Astrocyte (in vitro differentiated cells and primary cell): ENCODE results near the gene GABRA5. TPM values are rescaled to one million over a fixed set of nuclear protein-coding genes. Genes with fewer than 3 reads are reported as not detected.

ENCODE experiments used
- DNase-seq: peaks from one replicate; pipeline ENCODE4 v3.0.0-alpha.2; 2010; ENCODE audit warnings: low read depth
- FAIRE-seq: peaks from 2 replicates; lab custom pipeline; 2011; peaks lifted over from hg19 to GRCh38; lab: Jason Lieb, UNC
- H2AFZ ChIP-seq: 2 replicates; pipeline ENCODE4 v1.6.0; 2012; ENCODE audit warnings: low read depth, low read length, inconsistent platforms
- H3K27ac ChIP-seq: 2 replicates; pipeline ENCODE4 v1.5.1; 2011; ENCODE audit warnings: low read depth, low read length, inconsistent platforms
- H3K27me3 ChIP-seq: 2 replicates; pipeline ENCODE4 v1.6.0; 2011; ENCODE audit warnings: low read length, inconsistent platforms; ENCODE audit not compliant: insufficient read depth
- H3K36me3 ChIP-seq: 2 replicates; pipeline ENCODE4 v1.5.1; 2011; ENCODE audit warnings: low read length, inconsistent platforms; ENCODE audit not compliant: insufficient read depth
- H3K4me1 ChIP-seq: 2 replicates; pipeline ENCODE4 v1.5.1; 2011; ENCODE audit warnings: low read length, inconsistent platforms; ENCODE audit not compliant: insufficient read depth
- H3K4me2 ChIP-seq: 2 replicates; pipeline ENCODE4 v1.6.0; 2012; ENCODE audit warnings: low read length, inconsistent platforms
- H3K4me3 ChIP-seq: 2 replicates; pipeline ENCODE4 v1.5.1; 2011; ENCODE audit warnings: low read depth, mild to moderate bottlenecking, low read length, inconsistent platforms; ENCODE audit not compliant: insufficient read depth
- H3K79me2 ChIP-seq: 2 replicates; pipeline ENCODE4 v1.6.0; 2012; ENCODE audit warnings: mild to moderate bottlenecking, low read length, inconsistent platforms; ENCODE audit not compliant: insufficient read depth
- H3K9ac ChIP-seq: 2 replicates; pipeline ENCODE4 v1.6.0; 2012; ENCODE audit warnings: mild to moderate bottlenecking, low read length, inconsistent platforms
- H3K9me3 ChIP-seq: 2 replicates; pipeline ENCODE4 v1.5.1; 2012; ENCODE audit warnings: low read depth, mild to moderate bottlenecking, low read length, inconsistent platforms; ENCODE audit not compliant: insufficient read depth
- H4K20me1 ChIP-seq: 2 replicates; pipeline ENCODE4 v1.6.0; 2012; ENCODE audit warnings: low read length, inconsistent platforms; ENCODE audit not compliant: insufficient read depth
- H3K27ac Mint-ChIP-seq: one replicate; pipeline ENCODE4 v1.8.0; 2021; ENCODE audit warnings: mild to moderate bottlenecking, mixed read lengths; ENCODE audit not compliant: unreplicated experiment
- H3K27me3 Mint-ChIP-seq: one replicate; pipeline ENCODE4 v1.8.0; 2021; ENCODE audit warnings: low read depth, mixed read lengths; ENCODE audit not compliant: unreplicated experiment
- H3K36me3 Mint-ChIP-seq: one replicate; pipeline ENCODE4 v1.8.0; 2021; ENCODE audit warnings: low read depth, mixed read lengths; ENCODE audit not compliant: unreplicated experiment
- H3K4me1 Mint-ChIP-seq: one replicate; pipeline ENCODE4 v1.8.0; 2021; ENCODE audit warnings: low read depth, mixed read lengths; ENCODE audit not compliant: unreplicated experiment
- H3K4me3 Mint-ChIP-seq: one replicate; pipeline ENCODE4 v1.8.0; 2021; ENCODE audit warnings: mild to moderate bottlenecking, moderate library complexity, mixed read lengths; ENCODE audit not compliant: unreplicated experiment
- H3K9me3 Mint-ChIP-seq: one replicate; pipeline ENCODE4 v1.8.0; 2021; ENCODE audit warnings: mild to moderate bottlenecking, mixed read lengths; ENCODE audit not compliant: unreplicated experiment
- EZH2 ChIP-seq: IDR thresholded peaks from 2 replicates; pipeline ENCODE4 v1.6.1; 2012; ENCODE audit warnings: mild to moderate bottlenecking, low read length, inconsistent platforms; ENCODE audit not compliant: insufficient read depth
- total RNA-seq: library from RNA; stranded (reverse); gene quantifications from 2 replicates; pipeline ENCODE4 v1.2.1, GENCODE V29; 2021
- TF ChIP-seq, protein P1 (sequence below): IDR thresholded peaks from 2 replicates; pipeline ENCODE4 v1.5.1; 2011; ENCODE audit warnings: low read depth, mild to moderate bottlenecking, inconsistent platforms, low read length, moderate library complexity; ENCODE audit not compliant: insufficient read depth

Gene GABRA5
- total RNA-seq, 1 donor from 2014 or later = 7.9 TPM

DNA sequence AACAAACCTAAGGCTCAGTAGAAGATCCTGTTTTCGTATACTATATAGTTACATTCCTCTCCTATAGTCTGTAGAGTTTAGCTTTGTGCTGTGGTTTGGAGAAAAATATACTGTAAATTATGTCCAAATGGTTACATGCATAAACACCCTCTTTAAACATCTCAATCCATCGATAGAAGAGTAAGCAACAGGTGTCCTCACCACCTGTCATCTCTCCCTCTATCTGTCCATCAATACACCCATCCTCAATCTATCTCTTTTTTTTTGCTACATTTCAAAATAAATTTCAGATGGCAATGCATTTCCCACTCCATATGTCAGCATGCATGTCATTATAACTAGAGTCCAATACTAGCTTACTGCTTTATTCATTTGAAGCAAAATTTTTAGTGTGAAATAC lies 83.1 kb downstream of the GABRA5 start:
- Histone ChIP-seq H3K9me3 (no peaks in the 10 kb centered on the region), H3K4me3 (no peak overlapping the region), H3K9ac (no peak overlapping the region), H3K27me3 (no peaks in the 10 kb centered on the region), H4K20me1 (no peaks in the 10 kb centered on the region), H2AFZ (no peak overlapping the region), H3K36me3 (no peaks in the 10 kb centered on the region), H3K79me2 (no peaks in the 10 kb centered on the region), H3K4me2 (no peak overlapping the region), H3K27ac (no peak overlapping the region), H3K4me1 (no peaks in the 10 kb centered on the region)
- no peak overlapping the region for H3K27ac Mint-ChIP-seq
- TF ChIP-seq EZH2 = no peak
- TF ChIP-seq, protein P1, sequence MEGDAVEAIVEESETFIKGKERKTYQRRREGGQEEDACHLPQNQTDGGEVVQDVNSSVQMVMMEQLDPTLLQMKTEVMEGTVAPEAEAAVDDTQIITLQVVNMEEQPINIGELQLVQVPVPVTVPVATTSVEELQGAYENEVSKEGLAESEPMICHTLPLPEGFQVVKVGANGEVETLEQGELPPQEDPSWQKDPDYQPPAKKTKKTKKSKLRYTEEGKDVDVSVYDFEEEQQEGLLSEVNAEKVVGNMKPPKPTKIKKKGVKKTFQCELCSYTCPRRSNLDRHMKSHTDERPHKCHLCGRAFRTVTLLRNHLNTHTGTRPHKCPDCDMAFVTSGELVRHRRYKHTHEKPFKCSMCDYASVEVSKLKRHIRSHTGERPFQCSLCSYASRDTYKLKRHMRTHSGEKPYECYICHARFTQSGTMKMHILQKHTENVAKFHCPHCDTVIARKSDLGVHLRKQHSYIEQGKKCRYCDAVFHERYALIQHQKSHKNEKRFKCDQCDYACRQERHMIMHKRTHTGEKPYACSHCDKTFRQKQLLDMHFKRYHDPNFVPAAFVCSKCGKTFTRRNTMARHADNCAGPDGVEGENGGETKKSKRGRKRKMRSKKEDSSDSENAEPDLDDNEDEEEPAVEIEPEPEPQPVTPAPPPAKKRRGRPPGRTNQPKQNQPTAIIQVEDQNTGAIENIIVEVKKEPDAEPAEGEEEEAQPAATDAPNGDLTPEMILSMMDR = no peak
- H3K4me1 Mint-ChIP-seq = no peaks in the 10 kb centered on the region
- no peak overlapping the region for H3K4me3 Mint-ChIP-seq
- no peak for DNase-seq
- peaks cover 9% of the 10 kb centered on the region for H3K9me3 Mint-ChIP-seq
- peaks cover 4% of the 10 kb centered on the region for H3K27me3 Mint-ChIP-seq
- no peak for FAIRE-seq
- no peaks in the 10 kb centered on the region for H3K36me3 Mint-ChIP-seq

DNA sequence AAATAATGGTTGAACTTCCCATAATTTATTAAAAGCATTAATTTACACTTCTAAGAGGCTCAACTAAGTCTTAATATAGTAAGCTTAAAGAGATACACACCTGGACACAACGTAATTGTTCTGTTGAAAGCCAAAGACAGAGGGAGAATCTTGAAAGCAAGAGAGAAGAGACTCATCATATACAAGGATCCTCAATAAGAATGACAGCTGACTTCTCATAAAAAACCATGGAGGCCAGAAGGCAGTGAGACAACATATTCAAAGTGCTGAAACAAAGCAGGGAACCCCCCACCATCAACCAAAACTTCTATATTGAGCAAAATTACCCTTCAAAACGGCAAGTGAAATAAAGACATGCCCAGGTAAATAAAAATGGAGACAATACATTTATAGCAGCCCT lies 87.5 kb downstream of the GABRA5 start:
- DNase-seq (no peak), FAIRE-seq (no peak)
- no peaks in the 10 kb centered on the region for H3K36me3 ChIP-seq
- no peaks in the 10 kb centered on the region for H3K4me1 ChIP-seq
- Mint-ChIP-seq H3K36me3 (no peaks in the 10 kb centered on the region), H3K9me3 (peaks cover 11% of the 10 kb centered on the region), H3K27me3 (peaks cover 2% of the 10 kb centered on the region), H3K4me1 (no peaks in the 10 kb centered on the region), H3K27ac (no peak overlapping the region), H3K4me3 (no peak overlapping the region)
- no peaks in the 10 kb centered on the region for H3K27me3 ChIP-seq
- H3K4me3 ChIP-seq = no peak overlapping the region
- no peak overlapping the region for H3K27ac ChIP-seq
- no peak overlapping the region for H3K4me2 ChIP-seq
- no peaks in the 10 kb centered on the region for H3K79me2 ChIP-seq
- no peaks in the 10 kb centered on the region for H3K9me3 ChIP-seq
- H4K20me1 ChIP-seq = no peaks in the 10 kb centered on the region
- no peak overlapping the region for H2AFZ ChIP-seq
- TF ChIP-seq EZH2 = no peak
- TF ChIP-seq, protein P1 = no peak
- H3K9ac ChIP-seq = no peak overlapping the region

DNA sequence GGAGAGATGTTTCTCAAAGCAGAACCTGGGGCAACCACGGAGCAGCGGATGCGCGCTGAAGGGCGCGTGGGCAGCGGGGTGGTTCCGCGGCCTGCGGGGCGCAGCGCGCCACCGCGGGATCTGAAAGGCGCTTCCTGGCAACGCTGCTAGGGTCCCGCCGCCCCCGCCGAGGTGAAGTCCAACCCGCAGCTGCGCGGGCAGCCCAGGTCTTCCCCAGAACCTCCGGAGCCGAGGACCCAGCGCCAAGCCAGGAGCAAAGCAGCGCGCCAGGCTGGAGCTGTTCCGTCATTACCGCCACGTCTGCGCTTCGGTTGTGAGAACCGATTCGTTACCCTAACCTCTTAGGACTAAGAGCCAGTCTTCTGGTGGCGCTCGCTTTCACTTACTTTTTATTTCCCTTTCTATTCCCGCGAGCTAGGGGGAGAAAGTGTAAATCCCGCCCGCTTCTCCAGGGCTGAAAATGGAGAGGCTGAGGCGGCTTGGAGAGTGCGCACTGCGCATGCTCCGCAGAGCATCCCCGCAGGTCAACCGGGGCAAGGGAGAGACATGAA lies 100.9 kb downstream of the GABRA5 start:
- no peak for FAIRE-seq
- Histone ChIP-seq H3K4me3 (peak overlapping the region; percentile 57), H3K4me2 (peak overlapping the region; percentile 85)

More for the DNA sequence above, 100.9 kb downstream of the GABRA5 start:
- H3K9me3 ChIP-seq = no peaks in the 10 kb centered on the region
- no peak overlapping the region for H3K27ac ChIP-seq
- DNase-seq = peak; percentile 62
- H3K27me3 ChIP-seq = peaks cover 5% of the 10 kb centered on the region
- H3K4me1 ChIP-seq = peaks cover 3% of the 10 kb centered on the region
- no peaks in the 10 kb centered on the region for H4K20me1 ChIP-seq
- no peaks in the 10 kb centered on the region for H3K36me3 ChIP-seq
- TF ChIP-seq, protein P1 = no peak
- no peak for TF ChIP-seq EZH2
- H3K79me2 ChIP-seq = no peaks in the 10 kb centered on the region
- H3K27me3 Mint-ChIP-seq = peaks cover 34% of the 10 kb centered on the region
- H3K36me3 Mint-ChIP-seq = no peaks in the 10 kb centered on the region
- H3K4me3 Mint-ChIP-seq = peak overlapping the region; percentile 88
- peaks cover 2% of the 10 kb centered on the region for H3K9me3 Mint-ChIP-seq
- H3K9ac ChIP-seq = no peak overlapping the region
- H3K27ac Mint-ChIP-seq = peak overlapping the region; percentile 66
- peaks cover 5% of the 10 kb centered on the region for H3K4me1 Mint-ChIP-seq
- peak overlapping the region; percentile 79 for H2AFZ ChIP-seq
